Uterus (tissue), 4 donors: ENCODE measurements around the gene IL1A. TPM values are rescaled to one million over a fixed set of nuclear protein-coding genes. Genes with fewer than 3 reads are reported as not detected.

ENCODE experiments used
- DNase-seq, 2 donors: peaks; one replicate each; pipeline ENCODE4 v3.0.0-alpha.2; 2019 to 2020
- H3K27ac ChIP-seq, 2 donors: fragments of 200-600 bp; sonication (generic); 1 replicate in 1 of 2; 2 replicates in 1 of 2; pipeline ENCODE4 v1.5.1; 2016 to 2018
- H3K27me3 ChIP-seq, 2 donors: fragments of 200-600 bp; sonication (generic); one replicate each; pipeline ENCODE4 v1.5.1; 2018 to 2019; ENCODE audit warnings: control low read depth in 1 of 2
- H3K36me3 ChIP-seq, 2 donors: fragments of 200-600 bp; sonication (generic); one replicate each; pipeline ENCODE4 v1.5.1; 2019; ENCODE audit warnings: control low read depth in 1 of 2
- H3K4me1 ChIP-seq, 2 donors: fragments of 200-600 bp; sonication (generic); one replicate each; pipeline ENCODE4 v1.5.1; 2018 to 2019; ENCODE audit warnings: control low read depth in 1 of 2
- H3K4me3 ChIP-seq, 2 donors: fragments of 200-600 bp; sonication (generic); 1 replicate in 1 of 2; 2 replicates in 1 of 2; pipeline ENCODE4 v1.5.1; 2018 to 2019; ENCODE audit warnings: mild to moderate bottlenecking in 1 of 2
- H3K9me3 ChIP-seq, 2 donors: fragments of 200-600 bp; sonication (generic); one replicate each; pipeline ENCODE4 v1.5.1; 2019; ENCODE audit warnings: control low read depth in 1 of 2
- CTCF ChIP-seq, 4 experiments: fragments of 200-600 bp in 2 of 4; fragments of 450-650 bp in 2 of 4; sonication (generic) in 2 of 4; IDR thresholded peaks; one replicate each; pipeline ENCODE4 v1.5.1; 2016 to 2019; ENCODE audit warnings: antibody characterized with exemption in 4 of 4, mild to moderate bottlenecking in 2 of 4, moderate library complexity in 1 of 4
- POLR2A ChIP-seq, 2 donors: fragments of 450-650 bp; IDR thresholded peaks; one replicate each; pipeline ENCODE4 v1.6.1; 2016; ENCODE audit warnings: antibody characterized with exemption in 2 of 2, mild to moderate bottlenecking in 1 of 2, moderate library complexity in 1 of 2
- intact Hi-C: fragments of 100-400 bp; cut with DNase I; formaldehyde crosslinking; loops from one replicate; pipeline ENCODE4 v1.15.1; 2023; ENCODE audit warnings: low total_unique reads
- total RNA-seq, 4 donors: library from RNA; depleted of rRNA in 3 of 4; stranded (reverse); fragments of >200 nt in 3 of 4; gene quantifications; one replicate each; pipeline versions ENCODE4 v1.1.0 to v1.2.4, GENCODE V29; 2014 to 2023
- donor health status: DM: yes; HTN: yes; CAD: no.

Gene IL1A
- total RNA-seq, 4 donors from 2014 or later, result 0.41 TPM; not detected in 3

GRCh38 chr2:112724591-112725525 lies 59.4 kb downstream of the IL1A start:
- no peaks in the 10 kb centered on the region for H3K9me3 ChIP-seq
- no peaks in the 10 kb centered on the region for H3K36me3 ChIP-seq
- no peaks in the 10 kb centered on the region for H3K4me1 ChIP-seq
- intact Hi-C loops, result loop anchor here (10.0 kb wide), 1 partner anchor 120 kb away; no protein-coding TSS in a partner anchor
- H3K4me3 ChIP-seq, result no peak overlapping the region
- TF ChIP-seq POLR2A (IDR thresholded peaks at IDR 0.05) (no peak), CTCF (IDR thresholded peaks at IDR 0.05) (no peak)
- no peak for DNase-seq
- no peak overlapping the region for H3K27ac ChIP-seq
- no peaks in the 10 kb centered on the region for H3K27me3 ChIP-seq

- TF ChIP-seq CTCF (IDR thresholded peaks at IDR 0.05) (no peak), POLR2A (IDR thresholded peaks at IDR 0.05) (no peak)
- no peak for DNase-seq
- Histone ChIP-seq H3K36me3 (no peaks in the 10 kb centered on the region), H3K9me3 (no peaks in the 10 kb centered on the region), H3K4me3 (no peak overlapping the region), H3K4me1 (no peaks in the 10 kb centered on the region), H3K27me3 (no peaks in the 10 kb centered on the region), H3K27ac (no peak overlapping the region)
- intact Hi-C loops, result loop anchor here (10.0 kb wide), 1 partner anchor 119 kb away; no protein-coding TSS in a partner anchor
These were observed 60.3 kb downstream of the IL1A start for GRCh38 chr2:112723995-112724394.

Other genes with a start within 250 kb of the IL1A start
- gene POLR1B, start 242.0 kb downstream of the IL1A start, total RNA-seq, result 10 to 100 TPM in 3 of 4 donors, 1 to 10 TPM in 1; 6.8 to 41.4 (median 17.8) TPM
- gene CHCHD5, start 199.9 kb downstream of the IL1A start, total RNA-seq, result 10 to 100 TPM in 1 of 4 donors, 1 to 10 TPM in 2, not detected in 1; 6.5 to 22.6 (median 8.4) TPM
- gene SLC20A1, start 138.6 kb downstream of the IL1A start, total RNA-seq, result 10 to 100 TPM; 11.5 to 30.6 (median 24.4) TPM
- gene NT5DC4, start 63.5 kb downstream of the IL1A start, total RNA-seq, result not detected
- gene CKAP2L, start 19.9 kb downstream of the IL1A start, total RNA-seq, result 1 to 10 TPM in 1 of 4 donors, not detected in 3; 8.8 TPM
- under 1 TPM in 1 of 4 donors, not detected in 3; 0.26 TPM for gene IL1B, start 52.3 kb upstream of the IL1A start, total RNA-seq
- gene IL37, start 126.7 kb upstream of the IL1A start, total RNA-seq, result not detected
- not detected for gene IL36G, start 193.5 kb upstream of the IL1A start, total RNA-seq
- gene IL36A, start 221.0 kb upstream of the IL1A start, total RNA-seq, result not detected